ENCODE data around the gene RIMS1. TPM values are rescaled to one million over a fixed set of nuclear protein-coding genes. Genes with fewer than 3 reads are reported as not detected.

Gene RIMS1
- total RNA-seq, 1 experiment from 2014 or later: 1.1 TPM

DNA sequence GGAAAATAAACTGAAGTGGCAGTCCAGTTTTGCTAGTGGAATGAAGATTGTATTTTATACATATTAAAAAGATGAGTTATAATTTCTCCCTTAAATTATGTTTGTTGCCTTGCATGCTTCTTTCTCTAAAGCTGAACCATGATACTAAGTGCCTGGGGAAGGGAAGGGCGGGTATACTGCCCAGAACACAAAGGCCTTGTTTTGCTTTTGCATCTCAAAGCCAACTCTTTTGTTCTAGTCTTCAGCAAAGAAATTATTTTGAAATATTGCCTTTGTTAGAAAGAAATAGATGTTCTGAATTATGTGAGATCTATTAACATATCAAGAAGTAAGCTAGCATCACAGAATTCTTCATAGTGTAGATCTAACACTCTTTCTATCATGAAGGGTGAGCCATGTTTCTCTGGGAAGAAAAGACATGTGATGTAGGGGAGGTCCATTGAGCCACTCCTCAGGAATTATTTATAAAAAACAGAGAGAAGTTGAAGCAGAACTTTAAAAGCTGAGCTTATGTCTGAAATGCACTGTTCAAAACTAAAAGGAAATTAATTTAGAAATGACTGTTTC, 108.4 kb downstream of the RIMS1 start:
- Mint-ChIP-seq H3K27me3 (ENCODE audit: low read depth) (no peaks in the 10 kb centered on the region), H3K9me3 (no peaks in the 10 kb centered on the region), H3K4me3 (no peak overlapping the region), H3K36me3 (no peaks in the 10 kb centered on the region), H3K4me1 (peaks cover 3% of the 10 kb centered on the region; the same call in 1 of the 2 replicates), H3K27ac (no peak overlapping the region)
- ChIA-PET CTCF (interaction anchor here (1.2 kb wide), 1 partner anchor 17 kb away, joined by 3 read pairs; no protein-coding TSS in a partner anchor), POLR2A (no interaction called here)
- ATAC-seq (no peak), DNase-seq (ENCODE audit: low spot score) (no peak)
- TF ChIP-seq ZNF396 (CRISPR knock-in tag; IDR thresholded peaks at IDR 0.05; ENCODE audit: borderline replicate concordance) (no peak), IRF1 (CRISPR knock-in tag; IDR thresholded peaks at IDR 0.05) (no peak), NFATC4 (CRISPR knock-in tag; IDR thresholded peaks at IDR 0.05) (no peak), CREB1 (CRISPR knock-in tag; IDR thresholded peaks at IDR 0.05) (no peak), TEAD1 (CRISPR knock-in tag; IDR thresholded peaks at IDR 0.05) (no peak)
- TF ChIP-seq, protein P1, sequence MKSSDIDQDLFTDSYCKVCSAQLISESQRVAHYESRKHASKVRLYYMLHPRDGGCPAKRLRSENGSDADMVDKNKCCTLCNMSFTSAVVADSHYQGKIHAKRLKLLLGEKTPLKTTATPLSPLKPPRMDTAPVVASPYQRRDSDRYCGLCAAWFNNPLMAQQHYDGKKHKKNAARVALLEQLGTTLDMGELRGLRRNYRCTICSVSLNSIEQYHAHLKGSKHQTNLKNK (CRISPR knock-in tag; IDR thresholded peaks at IDR 0.05): no peak
- TF ChIP-seq, protein P2, sequence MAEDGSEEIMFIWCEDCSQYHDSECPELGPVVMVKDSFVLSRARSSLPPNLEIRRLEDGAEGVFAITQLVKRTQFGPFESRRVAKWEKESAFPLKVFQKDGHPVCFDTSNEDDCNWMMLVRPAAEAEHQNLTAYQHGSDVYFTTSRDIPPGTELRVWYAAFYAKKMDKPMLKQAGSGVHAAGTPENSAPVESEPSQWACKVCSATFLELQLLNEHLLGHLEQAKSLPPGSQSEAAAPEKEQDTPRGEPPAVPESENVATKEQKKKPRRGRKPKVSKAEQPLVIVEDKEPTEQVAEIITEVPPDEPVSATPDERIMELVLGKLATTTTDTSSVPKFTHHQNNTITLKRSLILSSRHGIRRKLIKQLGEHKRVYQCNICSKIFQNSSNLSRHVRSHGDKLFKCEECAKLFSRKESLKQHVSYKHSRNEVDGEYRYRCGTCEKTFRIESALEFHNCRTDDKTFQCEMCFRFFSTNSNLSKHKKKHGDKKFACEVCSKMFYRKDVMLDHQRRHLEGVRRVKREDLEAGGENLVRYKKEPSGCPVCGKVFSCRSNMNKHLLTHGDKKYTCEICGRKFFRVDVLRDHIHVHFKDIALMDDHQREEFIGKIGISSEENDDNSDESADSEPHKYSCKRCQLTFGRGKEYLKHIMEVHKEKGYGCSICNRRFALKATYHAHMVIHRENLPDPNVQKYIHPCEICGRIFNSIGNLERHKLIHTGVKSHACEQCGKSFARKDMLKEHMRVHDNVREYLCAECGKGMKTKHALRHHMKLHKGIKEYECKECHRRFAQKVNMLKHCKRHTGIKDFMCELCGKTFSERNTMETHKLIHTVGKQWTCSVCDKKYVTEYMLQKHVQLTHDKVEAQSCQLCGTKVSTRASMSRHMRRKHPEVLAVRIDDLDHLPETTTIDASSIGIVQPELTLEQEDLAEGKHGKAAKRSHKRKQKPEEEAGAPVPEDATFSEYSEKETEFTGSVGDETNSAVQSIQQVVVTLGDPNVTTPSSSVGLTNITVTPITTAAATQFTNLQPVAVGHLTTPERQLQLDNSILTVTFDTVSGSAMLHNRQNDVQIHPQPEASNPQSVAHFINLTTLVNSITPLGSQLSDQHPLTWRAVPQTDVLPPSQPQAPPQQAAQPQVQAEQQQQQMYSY (CRISPR knock-in tag; IDR thresholded peaks at IDR 0.05): no peak
- TF ChIP-seq, protein P3, sequence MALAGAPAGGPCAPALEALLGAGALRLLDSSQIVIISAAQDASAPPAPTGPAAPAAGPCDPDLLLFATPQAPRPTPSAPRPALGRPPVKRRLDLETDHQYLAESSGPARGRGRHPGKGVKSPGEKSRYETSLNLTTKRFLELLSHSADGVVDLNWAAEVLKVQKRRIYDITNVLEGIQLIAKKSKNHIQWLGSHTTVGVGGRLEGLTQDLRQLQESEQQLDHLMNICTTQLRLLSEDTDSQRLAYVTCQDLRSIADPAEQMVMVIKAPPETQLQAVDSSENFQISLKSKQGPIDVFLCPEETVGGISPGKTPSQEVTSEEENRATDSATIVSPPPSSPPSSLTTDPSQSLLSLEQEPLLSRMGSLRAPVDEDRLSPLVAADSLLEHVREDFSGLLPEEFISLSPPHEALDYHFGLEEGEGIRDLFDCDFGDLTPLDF (CRISPR knock-in tag; IDR thresholded peaks at IDR 0.05): no peak

GRCh38 chr6:71997341-71997740, 111.0 kb downstream of the RIMS1 start:
- CTCF ChIA-PET: no interaction called here
- POLR2A ChIA-PET: no interaction called here

More at GRCh38 chr6:71997341-71997740, 111.0 kb downstream of the RIMS1 start:
- H3K27ac Mint-ChIP-seq: no peak overlapping the region
- peaks cover 3% of the 10 kb centered on the region; the same call in 1 of the 2 replicates for H3K4me1 Mint-ChIP-seq
- no peak for DNase-seq (ENCODE audit: low spot score)
- H3K27me3 Mint-ChIP-seq (ENCODE audit: low read depth): no peaks in the 10 kb centered on the region
- no peak for ATAC-seq
- H3K4me3 Mint-ChIP-seq: no peak overlapping the region
- no peaks in the 10 kb centered on the region for H3K9me3 Mint-ChIP-seq
- no peak for TF ChIP-seq SMAD4 (CRISPR knock-in tag; IDR thresholded peaks at IDR 0.05)
- TF ChIP-seq ESRRA (CRISPR knock-in tag; IDR thresholded peaks at IDR 0.05; ENCODE audit: borderline replicate concordance): no peak
- TF ChIP-seq FOXJ3 (CRISPR knock-in tag; IDR thresholded peaks at IDR 0.05; ENCODE audit: borderline replicate concordance): no peak
- no peak for TF ChIP-seq ZNF396 (CRISPR knock-in tag; IDR thresholded peaks at IDR 0.05; ENCODE audit: borderline replicate concordance)
- TF ChIP-seq NFYB (CRISPR knock-in tag; conservative IDR thresholded peaks at IDR 0.05; ENCODE audit: low read depth): no peak
- TF ChIP-seq, protein P4, sequence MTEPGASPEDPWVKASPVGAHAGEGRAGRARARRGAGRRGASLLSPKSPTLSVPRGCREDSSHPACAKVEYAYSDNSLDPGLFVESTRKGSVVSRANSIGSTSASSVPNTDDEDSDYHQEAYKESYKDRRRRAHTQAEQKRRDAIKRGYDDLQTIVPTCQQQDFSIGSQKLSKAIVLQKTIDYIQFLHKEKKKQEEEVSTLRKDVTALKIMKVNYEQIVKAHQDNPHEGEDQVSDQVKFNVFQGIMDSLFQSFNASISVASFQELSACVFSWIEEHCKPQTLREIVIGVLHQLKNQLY (CRISPR knock-in tag; IDR thresholded peaks at IDR 0.05): no peak
- TF ChIP-seq PRRX2 (CRISPR knock-in tag; IDR thresholded peaks at IDR 0.05): no peak
- TF ChIP-seq CREM (CRISPR knock-in tag; IDR thresholded peaks at IDR 0.05): no peak
- TF ChIP-seq, protein P5, sequence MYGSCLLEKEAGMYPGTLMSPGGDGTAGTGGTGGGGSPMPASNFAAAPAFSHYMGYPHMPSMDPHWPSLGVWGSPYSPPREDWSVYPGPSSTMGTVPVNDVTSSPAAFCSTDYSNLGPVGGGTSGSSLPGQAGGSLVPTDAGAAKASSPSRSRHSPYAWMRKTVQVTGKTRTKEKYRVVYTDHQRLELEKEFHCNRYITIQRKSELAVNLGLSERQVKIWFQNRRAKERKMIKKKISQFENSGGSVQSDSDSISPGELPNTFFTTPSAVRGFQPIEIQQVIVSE (CRISPR knock-in tag; IDR thresholded peaks at IDR 0.05; ENCODE audit: borderline replicate concordance): no peak
- no peak for TF ChIP-seq HMGXB4 (CRISPR knock-in tag; IDR thresholded peaks at IDR 0.05)
- TF ChIP-seq MYBL2 (CRISPR knock-in tag; IDR thresholded peaks at IDR 0.05): no peak
- no peak for TF ChIP-seq ZNF671 (CRISPR knock-in tag; IDR thresholded peaks at IDR 0.05)
- TF ChIP-seq, protein P6, sequence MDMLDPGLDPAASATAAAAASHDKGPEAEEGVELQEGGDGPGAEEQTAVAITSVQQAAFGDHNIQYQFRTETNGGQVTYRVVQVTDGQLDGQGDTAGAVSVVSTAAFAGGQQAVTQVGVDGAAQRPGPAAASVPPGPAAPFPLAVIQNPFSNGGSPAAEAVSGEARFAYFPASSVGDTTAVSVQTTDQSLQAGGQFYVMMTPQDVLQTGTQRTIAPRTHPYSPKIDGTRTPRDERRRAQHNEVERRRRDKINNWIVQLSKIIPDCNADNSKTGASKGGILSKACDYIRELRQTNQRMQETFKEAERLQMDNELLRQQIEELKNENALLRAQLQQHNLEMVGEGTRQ (CRISPR knock-in tag; IDR thresholded peaks at IDR 0.05): no peak
- no peak for TF ChIP-seq GTF2I (CRISPR knock-in tag; conservative IDR thresholded peaks at IDR 0.05)
- no peaks in the 10 kb centered on the region for H3K36me3 Mint-ChIP-seq

Data from WTC11 (cell line).